C4-2B (cell line): Measurements from ENCODE around the gene GLCCI1.

Experiments used
- CTCF ChIP-seq: fragments of 450-650 bp; conservative IDR thresholded peaks from 2 replicates; pipeline ENCODE4 v1.5.1; 2017; ENCODE audit warnings: mild to moderate bottlenecking
- ZFX ChIP-seq: fragments of 450-650 bp; IDR thresholded peaks from 2 replicates; pipeline ENCODE4 v1.6.1; 2017

DNA sequence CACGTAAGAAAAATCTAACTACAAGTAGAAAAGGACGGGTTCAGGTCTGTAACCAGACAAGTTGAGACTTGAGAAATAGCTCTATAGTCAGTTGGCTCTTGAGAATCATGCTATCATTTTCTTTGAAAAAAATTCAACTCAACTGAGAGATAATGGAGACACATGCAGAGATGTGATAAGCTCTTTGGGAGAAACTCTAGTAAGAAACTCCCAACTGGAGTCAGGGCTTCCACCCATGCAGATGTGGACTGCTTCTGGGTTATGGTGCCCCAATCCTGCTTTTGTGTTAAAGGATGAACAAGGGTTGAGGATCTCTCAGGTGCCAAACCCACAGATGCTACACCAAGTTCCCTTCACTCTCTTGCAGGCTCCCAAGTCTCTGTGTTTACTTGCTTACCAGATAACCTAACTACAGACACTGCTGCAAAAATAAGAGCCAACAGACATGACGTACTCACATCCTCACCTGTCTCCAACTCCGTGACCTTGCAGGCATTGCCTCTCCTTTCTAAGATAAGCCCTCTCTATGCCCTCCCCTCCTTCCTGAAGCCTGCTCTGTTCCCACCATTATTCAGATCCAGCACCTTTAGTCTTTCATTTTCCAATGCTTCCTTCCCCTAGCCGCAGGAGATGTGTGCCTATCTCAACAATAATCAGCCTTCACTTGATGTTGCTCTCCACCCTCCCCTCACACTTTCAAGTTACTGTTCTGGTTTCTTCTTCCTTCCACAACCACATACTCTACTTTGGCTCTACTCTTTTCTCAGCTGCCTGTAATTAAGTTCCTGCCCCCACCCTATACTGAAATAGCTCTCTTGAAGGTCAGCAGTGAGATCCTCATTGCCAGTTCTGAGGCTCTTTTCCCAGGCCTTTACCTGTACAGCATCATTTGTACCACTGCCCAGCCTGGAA lies 163.4 kb downstream of the GLCCI1 start:
- no peak for TF ChIP-seq ZFX
- no peak for TF ChIP-seq CTCF
